ENCODE results near the gene PRKAA1.

Gene PRKAA1

DNA sequence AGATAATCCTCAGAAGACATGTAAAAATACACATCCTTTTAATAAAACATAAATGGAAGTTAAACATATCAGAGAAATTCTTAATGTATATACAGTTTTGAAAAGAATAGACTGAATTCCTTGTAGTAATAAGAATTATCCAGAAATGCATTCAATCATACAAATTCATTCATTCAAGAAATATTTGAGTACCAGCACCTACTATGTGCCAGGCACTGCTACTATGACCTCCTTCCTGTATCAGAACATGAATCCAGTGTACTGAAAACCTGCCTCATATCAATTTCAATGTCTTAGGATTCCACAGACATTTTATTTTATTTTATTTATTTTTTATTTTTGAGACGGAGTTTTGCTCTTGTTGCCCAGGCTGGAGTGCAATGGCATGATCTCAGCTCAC, 13.3 kb downstream of the PRKAA1 start:
- Mint-ChIP-seq H3K36me3 (ENCODE audit: insufficient read depth) (peaks cover 15% of the 10 kb centered on the region), H3K4me1 (ENCODE audit: low read depth in 2 of 2) (peaks cover 42 to 73% of the 10 kb centered on the region in 2 donors), H3K27ac (peak overlapping the region in 1 of 2 donors; percentile 13), H3K27me3 (no peaks in the 10 kb centered on the region), H3K4me3 (no peak overlapping the region), H3K9me3 (no peaks in the 10 kb centered on the region)
- ATAC-seq (replicated peaks) = no peak
- DNase-seq = no peak

GRCh38 chr5:40784027-40784653, 14.0 kb downstream of the PRKAA1 start:
- ATAC-seq (replicated peaks) (no peak), DNase-seq (no peak)
- Mint-ChIP-seq H3K27ac (peak overlapping the region in 1 of 2 donors; percentile 6), H3K4me1 (ENCODE audit: low read depth in 2 of 2) (peaks cover 41 to 70% of the 10 kb centered on the region in 2 donors), H3K9me3 (no peaks in the 10 kb centered on the region), H3K36me3 (ENCODE audit: insufficient read depth) (peaks cover 16% of the 10 kb centered on the region), H3K27me3 (no peaks in the 10 kb centered on the region), H3K4me3 (no peak overlapping the region)

- H3K9me3 Mint-ChIP-seq = no peaks in the 10 kb centered on the region
- ATAC-seq (replicated peaks) (no peak), DNase-seq (no peak)
Observed at GRCh38 chr5:40781843-40782409, 16.2 kb downstream of the PRKAA1 start.

DNA sequence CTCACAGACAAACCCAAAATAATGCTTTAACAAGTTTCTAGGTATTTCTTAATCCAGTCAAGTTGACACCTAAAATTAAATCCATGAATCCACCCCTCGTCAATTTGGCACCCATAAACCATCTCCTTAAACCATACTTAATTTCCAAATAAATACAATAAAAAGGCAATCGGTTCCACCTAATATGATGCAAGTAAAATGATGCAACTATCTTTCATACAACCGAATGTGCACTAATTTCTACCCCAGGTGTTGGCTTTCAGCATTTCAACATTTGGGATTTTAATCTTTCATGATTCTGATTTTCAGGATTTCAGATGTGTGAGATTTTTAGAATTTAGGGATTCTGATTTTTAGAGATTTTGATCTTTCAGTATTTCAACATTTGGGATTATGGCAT, 17.3 kb downstream of the PRKAA1 start:
- Mint-ChIP-seq H3K4me1 (ENCODE audit: low read depth in 2 of 2) (peaks cover 33 to 57% of the 10 kb centered on the region in 2 donors), H3K4me3 (no peak overlapping the region), H3K9me3 (no peaks in the 10 kb centered on the region), H3K27me3 (no peaks in the 10 kb centered on the region), H3K36me3 (ENCODE audit: insufficient read depth) (peaks cover 25% of the 10 kb centered on the region), H3K27ac (peak overlapping the region in 1 of 2 donors; percentile 32)
- DNase-seq (no peak), ATAC-seq (replicated peaks) (no peak)

More at GRCh38 chr5:40781843-40782409, 16.2 kb downstream of the PRKAA1 start:
- Mint-ChIP-seq H3K36me3 (ENCODE audit: insufficient read depth) (peaks cover 20% of the 10 kb centered on the region), H3K4me3 (no peak overlapping the region), H3K27me3 (no peaks in the 10 kb centered on the region), H3K27ac (peak overlapping the region; percentile 29 to 47), H3K4me1 (ENCODE audit: low read depth in 2 of 2) (peaks cover 30 to 60% of the 10 kb centered on the region in 2 donors)

DNA sequence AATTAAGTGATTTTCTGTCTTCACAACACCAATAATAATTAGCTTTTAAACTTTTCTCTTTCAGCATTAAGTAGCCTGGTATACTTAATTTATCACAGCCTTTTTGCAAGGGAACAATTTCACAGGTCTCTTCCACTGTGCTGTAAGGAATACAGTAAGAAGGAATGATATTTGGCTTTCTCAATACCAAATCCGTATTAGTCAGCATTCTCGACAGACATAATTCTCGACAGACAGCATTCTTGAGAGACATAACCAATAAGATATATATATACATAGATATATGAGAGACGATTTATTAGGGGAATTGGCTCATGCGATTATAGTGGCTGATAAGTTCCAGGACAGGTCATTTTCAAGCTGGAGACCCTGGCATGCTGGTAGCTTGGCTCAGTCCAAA, 18.0 kb downstream of the PRKAA1 start:
- Mint-ChIP-seq H3K9me3 (no peaks in the 10 kb centered on the region), H3K4me3 (no peak overlapping the region), H3K27ac (no peak overlapping the region), H3K36me3 (ENCODE audit: insufficient read depth) (peaks cover 27% of the 10 kb centered on the region), H3K27me3 (no peaks in the 10 kb centered on the region), H3K4me1 (ENCODE audit: low read depth in 2 of 2) (peaks cover 27 to 56% of the 10 kb centered on the region in 2 donors)
- ATAC-seq (replicated peaks) (no peak), DNase-seq (no peak)

DNA sequence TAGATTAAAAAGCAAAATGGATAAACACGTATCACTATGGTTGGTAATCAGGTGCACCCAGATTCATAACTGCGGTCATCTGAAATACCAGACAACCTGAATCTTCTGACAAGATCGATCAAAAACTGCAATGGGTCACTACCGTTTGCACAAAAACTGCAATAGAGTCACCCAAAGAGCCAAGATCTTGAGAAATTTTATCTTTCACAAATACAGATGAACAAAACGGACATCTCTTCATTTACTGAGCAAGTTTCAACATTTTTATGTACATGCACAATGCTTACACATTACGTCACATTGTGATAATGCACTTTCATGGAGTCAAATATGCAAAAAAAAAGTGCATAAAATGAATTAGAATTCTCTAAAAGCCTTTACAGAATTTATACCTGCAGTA, 18.6 kb downstream of the PRKAA1 start:
- Mint-ChIP-seq H3K27me3 (no peaks in the 10 kb centered on the region), H3K9me3 (no peaks in the 10 kb centered on the region), H3K4me3 (no peak overlapping the region), H3K27ac (no peak overlapping the region), H3K36me3 (ENCODE audit: insufficient read depth) (peaks cover 30% of the 10 kb centered on the region), H3K4me1 (ENCODE audit: low read depth in 2 of 2) (peaks cover 27 to 52% of the 10 kb centered on the region in 2 donors)
- DNase-seq (no peak), ATAC-seq (replicated peaks) (no peak)

DNA sequence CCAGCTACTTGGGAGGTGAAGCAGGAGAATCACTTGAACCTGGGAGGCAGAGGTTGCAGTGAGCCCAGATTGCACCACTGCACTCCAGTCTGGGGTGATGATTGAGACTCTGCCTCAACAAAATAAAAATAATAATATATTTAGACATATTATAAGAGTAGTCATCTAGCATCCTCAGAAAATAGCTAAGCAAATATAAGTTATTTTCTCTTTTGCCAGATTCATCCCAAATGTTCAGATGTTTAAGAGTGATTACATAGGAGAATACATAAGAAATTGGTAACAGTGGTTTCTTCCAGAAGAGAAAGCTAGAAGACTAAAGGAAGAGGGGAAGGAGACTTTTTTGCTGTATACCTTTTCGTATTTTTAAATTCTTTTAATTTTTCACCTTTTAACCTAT, 20.0 kb downstream of the PRKAA1 start:
- no peak for ATAC-seq (replicated peaks)
- DNase-seq = no peak
- H3K36me3 Mint-ChIP-seq (ENCODE audit: insufficient read depth) = peaks cover 37% of the 10 kb centered on the region
- H3K4me1 Mint-ChIP-seq (ENCODE audit: low read depth in 2 of 2) = peaks cover 23 to 39% of the 10 kb centered on the region in 2 donors
- H3K4me3 Mint-ChIP-seq = no peak overlapping the region
- no peaks in the 10 kb centered on the region for H3K27me3 Mint-ChIP-seq
- no peak overlapping the region for H3K27ac Mint-ChIP-seq
- no peaks in the 10 kb centered on the region for H3K9me3 Mint-ChIP-seq

DNA sequence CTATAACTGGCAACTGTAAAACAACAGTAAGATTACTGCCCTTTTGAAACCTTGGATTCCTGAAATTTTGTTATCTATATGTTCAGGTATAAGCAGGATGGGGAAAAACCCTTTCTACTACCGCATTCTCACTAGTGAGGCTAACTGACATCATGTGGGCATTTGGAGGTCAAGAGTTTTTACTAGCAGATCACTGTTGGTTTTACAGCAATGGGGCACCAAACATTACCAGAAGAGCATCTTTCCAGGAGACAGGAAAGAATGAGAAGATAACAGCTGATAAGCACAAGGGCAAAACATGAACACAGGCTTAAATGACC, 21.6 kb downstream of the PRKAA1 start:
- Mint-ChIP-seq H3K4me3 (no peak overlapping the region), H3K27ac (peak overlapping the region in 1 of 2 donors; percentile 66), H3K36me3 (ENCODE audit: insufficient read depth) (peaks cover 42% of the 10 kb centered on the region), H3K9me3 (no peaks in the 10 kb centered on the region), H3K4me1 (ENCODE audit: low read depth in 2 of 2) (peaks cover 15 to 32% of the 10 kb centered on the region in 2 donors), H3K27me3 (no peaks in the 10 kb centered on the region)
- no peak for ATAC-seq (replicated peaks)
- no peak for DNase-seq

DNA sequence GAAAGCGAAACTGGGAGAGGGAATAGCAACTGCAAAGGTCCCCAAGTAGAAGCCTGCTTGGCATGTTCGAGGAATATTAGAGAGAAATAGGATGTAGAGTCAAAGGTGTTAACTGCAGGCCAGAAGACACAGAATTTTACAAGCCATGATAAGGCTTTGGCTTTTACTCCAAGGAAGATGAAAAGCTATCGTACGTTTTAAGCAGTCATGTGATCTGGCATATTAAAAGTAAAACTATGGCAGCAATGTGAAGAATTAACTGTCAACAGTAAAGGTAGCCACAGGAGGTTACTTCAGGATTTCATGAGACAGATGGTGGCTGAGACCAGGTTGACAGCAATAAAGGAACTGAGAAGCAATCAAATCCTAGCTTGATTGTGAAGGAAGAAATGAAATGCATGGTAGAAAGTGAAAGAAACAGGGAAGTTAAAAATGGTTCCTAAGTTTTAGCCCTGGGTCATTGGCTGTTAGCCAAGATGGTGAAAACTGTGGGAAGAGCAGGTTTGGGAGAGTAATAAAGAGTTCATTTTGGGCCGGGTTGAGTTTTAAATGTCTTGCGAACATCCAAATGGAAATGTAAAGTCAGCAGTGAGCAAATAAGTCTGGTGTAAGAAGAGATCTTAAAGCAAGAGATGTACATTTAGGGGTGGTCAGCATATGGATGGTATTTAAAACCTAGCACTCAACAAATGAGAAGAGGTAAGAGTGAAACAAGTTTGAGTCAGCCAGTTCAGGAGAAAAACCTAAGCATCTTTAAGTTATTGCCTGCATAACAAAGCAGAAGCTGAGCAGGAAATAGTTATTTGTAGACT, 22.1 kb downstream of the PRKAA1 start:
- H3K4me3 Mint-ChIP-seq = no peak overlapping the region
- DNase-seq (no peak), ATAC-seq (replicated peaks) (no peak)
- H3K36me3 Mint-ChIP-seq (ENCODE audit: insufficient read depth) = peaks cover 48% of the 10 kb centered on the region
- no peaks in the 10 kb centered on the region for H3K27me3 Mint-ChIP-seq
- peaks cover 12 to 27% of the 10 kb centered on the region in 2 donors for H3K4me1 Mint-ChIP-seq (ENCODE audit: low read depth in 2 of 2)
- peak overlapping the region in 1 of 2 donors; percentile 66 for H3K27ac Mint-ChIP-seq
- no peaks in the 10 kb centered on the region for H3K9me3 Mint-ChIP-seq

GRCh38 chr5:40775085-40775845, 22.9 kb downstream of the PRKAA1 start:
- Mint-ChIP-seq H3K27ac (peak overlapping the region in 1 of 2 donors; percentile 66), H3K27me3 (no peaks in the 10 kb centered on the region), H3K4me1 (ENCODE audit: low read depth in 2 of 2) (peaks cover 7 to 20% of the 10 kb centered on the region in 2 donors), H3K36me3 (ENCODE audit: insufficient read depth) (peaks cover 52% of the 10 kb centered on the region), H3K9me3 (no peaks in the 10 kb centered on the region), H3K4me3 (no peak overlapping the region)
- ATAC-seq (replicated peaks) (no peak), DNase-seq (no peak)

DNA sequence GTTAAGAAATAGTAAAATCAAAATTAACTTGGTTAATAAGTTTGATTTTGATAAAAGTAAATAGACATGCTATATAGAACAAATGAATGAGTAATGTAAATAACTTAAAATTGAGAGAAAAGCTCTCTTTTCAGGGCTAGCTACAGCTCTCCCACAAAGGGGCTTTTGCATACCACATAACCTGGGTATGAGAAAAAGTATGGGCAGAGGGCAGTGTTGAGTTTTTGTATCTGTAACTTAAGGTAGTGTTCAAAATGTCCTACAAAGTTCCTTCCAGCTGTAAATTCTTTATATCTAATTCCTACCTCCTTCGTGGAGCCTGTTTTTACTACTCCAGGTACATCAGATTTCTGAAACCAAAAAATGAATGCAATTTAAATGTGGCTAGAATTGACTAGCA, 23.6 kb downstream of the PRKAA1 start:
- H3K27me3 Mint-ChIP-seq = no peaks in the 10 kb centered on the region
- ATAC-seq (replicated peaks) (no peak), DNase-seq (no peak)
- no peak overlapping the region for H3K27ac Mint-ChIP-seq
- H3K4me3 Mint-ChIP-seq = no peak overlapping the region
- H3K36me3 Mint-ChIP-seq (ENCODE audit: insufficient read depth) = peaks cover 58% of the 10 kb centered on the region
- peaks cover 7 to 17% of the 10 kb centered on the region in 2 donors for H3K4me1 Mint-ChIP-seq (ENCODE audit: low read depth in 2 of 2)
- no peaks in the 10 kb centered on the region for H3K9me3 Mint-ChIP-seq

DNA sequence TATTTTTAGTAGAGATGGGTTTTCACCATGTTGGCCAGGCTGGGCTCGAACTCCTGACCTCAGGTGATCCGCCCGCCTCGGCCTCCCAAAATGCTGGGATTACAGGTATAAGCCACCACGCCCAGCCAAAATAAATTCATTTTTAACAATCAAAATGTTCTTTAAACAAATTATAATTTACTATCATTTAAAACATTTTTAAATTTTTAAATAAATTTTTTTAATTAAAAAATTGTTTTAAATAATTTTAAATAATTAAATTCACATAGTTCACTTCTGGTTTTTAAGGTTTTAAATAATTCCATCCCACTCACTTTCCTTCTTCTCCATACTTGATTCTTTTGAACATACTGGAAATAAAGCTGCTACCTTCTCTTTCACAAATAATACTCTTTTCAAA, 27.4 kb downstream of the PRKAA1 start:
- H3K27me3 Mint-ChIP-seq = no peaks in the 10 kb centered on the region
- no peaks in the 10 kb centered on the region for H3K9me3 Mint-ChIP-seq
- DNase-seq = no peak
- H3K36me3 Mint-ChIP-seq (ENCODE audit: insufficient read depth) = peaks cover 70% of the 10 kb centered on the region
- H3K27ac Mint-ChIP-seq = no peak overlapping the region
- peaks cover 0 to 9% of the 10 kb centered on the region in 2 donors for H3K4me1 Mint-ChIP-seq (ENCODE audit: low read depth in 2 of 2)
- H3K4me3 Mint-ChIP-seq = no peak overlapping the region
- ATAC-seq (replicated peaks) = no peak

DNA sequence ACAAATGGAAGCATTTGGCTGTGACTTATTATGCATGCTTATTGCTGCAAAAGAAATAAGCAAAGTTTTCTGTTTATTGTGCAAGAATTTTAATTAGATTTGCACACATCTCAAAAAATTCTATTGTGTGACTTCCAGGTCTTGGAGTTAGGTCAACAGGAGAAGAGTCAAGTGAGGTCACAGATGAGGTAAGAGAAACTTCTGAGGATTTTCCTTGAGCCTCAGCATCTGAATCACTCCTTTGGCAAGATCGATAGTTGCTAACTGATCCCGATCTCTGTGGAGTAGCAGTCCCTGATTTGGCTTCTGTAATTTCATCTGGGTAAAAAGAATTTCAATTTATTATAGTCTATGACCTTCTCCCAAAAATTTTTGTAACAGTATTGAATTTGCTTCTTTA, 35.5 kb downstream of the PRKAA1 start:
- no peaks in the 10 kb centered on the region for H3K9me3 Mint-ChIP-seq
- ATAC-seq (replicated peaks) (no peak), DNase-seq (no peak)
- no peaks in the 10 kb centered on the region for H3K27me3 Mint-ChIP-seq
- H3K27ac Mint-ChIP-seq = no peak overlapping the region
- peaks cover 55% of the 10 kb centered on the region for H3K36me3 Mint-ChIP-seq (ENCODE audit: insufficient read depth)
- no peak overlapping the region for H3K4me3 Mint-ChIP-seq
- H3K4me1 Mint-ChIP-seq (ENCODE audit: low read depth in 2 of 2) = no peaks in the 10 kb centered on the region

All from effector memory CD8-positive, alpha-beta T cell (primary cell).